Stimulated activated CD4-positive, alpha-beta T cell treated with anti-CD3 and anti-CD28 coated beads, Interleukin-1b, Interleukin-23, amount 100 ng/mL, for 48 hours (primary cell): ENCODE data around the gene RASSF8.

Experiments
- DNase-seq: peaks from one replicate; pipeline ENCODE4 v3.0.0-alpha.2; 2020

RASSF8 gene

GRCh38 chr12:25962932-25963525 lies 4.5 kb downstream of the RASSF8 start:
- DNase-seq = no peak

- DNase-seq = no peak
These were observed 7.2 kb downstream of the RASSF8 start for GRCh38 chr12:25965682-25966081.

GRCh38 chr12:25970082-25970481 lies 11.6 kb downstream of the RASSF8 start:
- DNase-seq = no peak

- DNase-seq = no peak
These were observed 12.6 kb downstream of the RASSF8 start for GRCh38 chr12:25970916-25971653.

- DNase-seq = no peak
These were observed 13.2 kb downstream of the RASSF8 start for GRCh38 chr12:25971654-25972041.

GRCh38 chr12:25972783-25973182 lies 14.3 kb downstream of the RASSF8 start:
- DNase-seq = no peak

- DNase-seq = no peak
These were observed 16.7 kb downstream of the RASSF8 start for GRCh38 chr12:25975179-25975578.

- DNase-seq = no peak
These were observed 17.2 kb downstream of the RASSF8 start for GRCh38 chr12:25975682-25976081.

GRCh38 chr12:25976289-25976688 lies 17.8 kb downstream of the RASSF8 start:
- no peak for DNase-seq

GRCh38 chr12:25977047-25977446 lies 18.6 kb downstream of the RASSF8 start:
- no peak for DNase-seq

- DNase-seq = no peak
These were observed 20.6 kb downstream of the RASSF8 start for GRCh38 chr12:25979059-25979458.

- DNase-seq = no peak
These were observed 21.1 kb downstream of the RASSF8 start for GRCh38 chr12:25979563-25979962.

- DNase-seq = no peak
These were observed 21.6 kb downstream of the RASSF8 start for GRCh38 chr12:25980035-25980434.

- no peak for DNase-seq
These were observed 23.1 kb downstream of the RASSF8 start for GRCh38 chr12:25981597-25981996.

GRCh38 chr12:25982416-25982815 lies 23.9 kb downstream of the RASSF8 start:
- DNase-seq = no peak

GRCh38 chr12:25983625-25984024 lies 25.1 kb downstream of the RASSF8 start:
- no peak for DNase-seq

GRCh38 chr12:25984759-25985158 lies 26.3 kb downstream of the RASSF8 start:
- DNase-seq = no peak

GRCh38 chr12:25985316-25986175 lies 27.1 kb downstream of the RASSF8 start:
- no peak for DNase-seq

- DNase-seq = no peak
These were observed 27.7 kb downstream of the RASSF8 start for GRCh38 chr12:25986180-25986579.

- no peak for DNase-seq
These were observed 30.0 kb downstream of the RASSF8 start for GRCh38 chr12:25988505-25988904.

GRCh38 chr12:25990495-25990894 lies 32.0 kb downstream of the RASSF8 start:
- DNase-seq = no peak

- DNase-seq = no peak
These were observed 33.7 kb downstream of the RASSF8 start for GRCh38 chr12:25992026-25992782.
